Measurements from ENCODE around the gene ENOX1.

DNA sequence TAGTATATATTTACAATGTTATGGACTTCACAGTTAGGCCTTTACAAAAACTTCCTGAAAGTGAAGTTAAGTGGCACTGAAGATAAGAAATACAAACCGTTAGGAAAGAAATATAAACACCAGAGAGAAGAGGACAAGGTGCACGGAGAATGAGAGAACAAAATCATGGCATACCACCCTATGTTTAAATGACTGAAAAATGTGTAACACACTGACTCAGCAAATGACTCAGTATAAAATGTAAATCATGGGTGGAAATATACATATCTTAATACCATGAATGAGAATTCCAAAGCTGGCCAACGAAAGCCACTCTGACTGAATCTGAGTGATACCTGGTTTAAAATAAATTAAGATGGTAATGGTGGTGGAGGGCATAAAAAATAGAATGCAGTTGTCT lies 502.6 kb downstream of the ENOX1 start:
- TF ChIP-seq, protein P1, sequence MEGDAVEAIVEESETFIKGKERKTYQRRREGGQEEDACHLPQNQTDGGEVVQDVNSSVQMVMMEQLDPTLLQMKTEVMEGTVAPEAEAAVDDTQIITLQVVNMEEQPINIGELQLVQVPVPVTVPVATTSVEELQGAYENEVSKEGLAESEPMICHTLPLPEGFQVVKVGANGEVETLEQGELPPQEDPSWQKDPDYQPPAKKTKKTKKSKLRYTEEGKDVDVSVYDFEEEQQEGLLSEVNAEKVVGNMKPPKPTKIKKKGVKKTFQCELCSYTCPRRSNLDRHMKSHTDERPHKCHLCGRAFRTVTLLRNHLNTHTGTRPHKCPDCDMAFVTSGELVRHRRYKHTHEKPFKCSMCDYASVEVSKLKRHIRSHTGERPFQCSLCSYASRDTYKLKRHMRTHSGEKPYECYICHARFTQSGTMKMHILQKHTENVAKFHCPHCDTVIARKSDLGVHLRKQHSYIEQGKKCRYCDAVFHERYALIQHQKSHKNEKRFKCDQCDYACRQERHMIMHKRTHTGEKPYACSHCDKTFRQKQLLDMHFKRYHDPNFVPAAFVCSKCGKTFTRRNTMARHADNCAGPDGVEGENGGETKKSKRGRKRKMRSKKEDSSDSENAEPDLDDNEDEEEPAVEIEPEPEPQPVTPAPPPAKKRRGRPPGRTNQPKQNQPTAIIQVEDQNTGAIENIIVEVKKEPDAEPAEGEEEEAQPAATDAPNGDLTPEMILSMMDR (IDR thresholded peaks at IDR 0.05; ENCODE audit: low read length) = no peak
- no peak for TF ChIP-seq EZH2 (IDR thresholded peaks at IDR 0.05; ENCODE audit: borderline replicate concordance, low read length)

All from OCI-LY1 (cell line).